DOHH2 (cell line): Measurements from ENCODE around the gene RAPH1.

ENCODE experiments used
- CTCF ChIP-seq: fragments of 200-600 bp; sonication (generic); IDR thresholded peaks from one replicate; pipeline ENCODE4 v1.5.1; 2014; ENCODE audit warnings: antibody characterized with exemption, mild to moderate bottlenecking, low read depth, low read length; ENCODE audit not compliant: poor library complexity, severe bottlenecking
- EZH2phosphoT487 ChIP-seq: fragments of 200-600 bp; sonication (generic); IDR thresholded peaks from 2 replicates; pipeline ENCODE4 v1.6.1; 2017; ENCODE audit warnings: borderline replicate concordance, mild to moderate bottlenecking, antibody characterized with exemption, low read length, moderate library complexity, mixed read lengths

GRCh38 chr2:203359450-203359849, 175.7 kb downstream of the RAPH1 start:
- no peak for TF ChIP-seq CTCF
- no peak for TF ChIP-seq EZH2phosphoT487
